CD4-positive, alpha-beta T cell treated with Interleukin-2 at 100 ng/mL for 4 hours (primary cell): ENCODE data around the gene TRPM4.
"Not testable (repeated sequence)": the region's sequence is repeated elsewhere in the genome, so short reads cannot be mapped to it uniquely, and the experiment has no call there.

Experiments
- DNase-seq: peaks from one replicate; pipeline ENCODE4 v3.0.0-alpha.2; 2020; ENCODE audit warnings: low spot score

Gene TRPM4

DNA sequence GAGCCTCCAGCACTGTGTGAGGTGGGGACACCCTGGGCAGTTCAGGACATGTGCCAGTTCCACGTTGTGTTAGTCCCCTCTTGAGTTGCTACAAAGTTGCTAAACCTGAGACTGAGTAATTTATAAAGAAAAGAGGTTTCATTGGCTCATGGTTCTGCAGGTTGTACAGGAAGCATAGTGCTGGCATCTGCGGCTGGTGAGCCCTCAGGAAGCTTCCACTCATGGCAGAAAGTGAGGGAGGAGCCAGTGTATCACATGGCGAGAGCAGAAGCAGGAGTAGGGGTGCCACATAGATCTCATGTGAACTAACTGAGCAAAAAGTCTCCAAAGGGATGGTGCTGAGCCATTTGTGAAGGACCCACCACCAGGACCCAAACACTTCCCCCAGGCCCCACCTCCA lies 33.2 kb downstream of the TRPM4 start:
- DNase-seq = no peak

DNA sequence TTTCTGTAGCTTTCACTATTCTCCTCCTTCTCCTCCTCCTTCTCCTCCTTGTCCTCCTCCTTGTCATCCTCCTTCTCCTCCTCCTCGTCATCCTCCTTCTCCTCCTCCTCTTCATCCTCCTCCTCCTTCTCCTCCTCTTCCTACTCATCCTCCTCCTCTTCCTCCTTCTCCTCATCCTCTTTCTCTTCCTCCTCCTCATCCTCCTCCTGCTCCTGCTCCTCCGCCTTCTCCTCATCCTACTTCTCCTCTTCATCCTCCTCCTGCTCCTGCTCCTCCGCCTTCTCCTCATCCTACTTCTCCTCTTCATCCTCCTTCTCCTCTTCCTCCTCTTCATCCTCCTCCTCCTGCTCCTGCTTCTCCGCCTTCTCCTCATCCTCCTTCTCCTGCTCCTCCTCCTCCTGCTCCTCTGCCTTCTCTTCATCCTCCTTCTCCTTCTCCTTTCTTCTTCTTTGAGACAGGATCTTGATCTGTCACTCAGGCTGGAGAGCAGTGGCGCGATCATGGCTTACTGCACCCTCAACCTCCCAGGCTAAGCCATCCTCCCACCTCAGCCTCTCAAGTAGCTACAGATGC lies 36.3 kb downstream of the TRPM4 start:
- DNase-seq = no peak

DNA sequence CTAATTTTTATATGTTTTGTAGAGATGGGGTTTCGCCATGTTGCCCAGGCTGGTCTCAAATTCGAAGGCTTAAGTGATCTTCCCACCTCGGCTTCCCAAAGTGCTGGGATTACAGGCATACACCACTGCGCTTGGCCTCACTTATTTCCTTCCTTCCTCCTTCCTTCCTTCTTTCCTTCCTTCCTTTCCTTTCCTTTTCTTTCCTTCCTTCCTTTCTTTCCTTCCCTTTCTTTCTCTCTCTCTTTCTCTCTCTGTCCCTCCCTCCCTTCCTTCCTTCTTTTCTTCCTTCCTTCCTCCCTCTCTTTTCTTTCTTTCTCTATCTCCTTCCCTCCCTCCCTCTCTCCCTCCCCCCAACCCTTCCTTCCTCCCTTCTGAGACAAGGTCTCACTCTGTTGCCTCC lies 36.8 kb downstream of the TRPM4 start:
- DNase-seq = no peak

DNA sequence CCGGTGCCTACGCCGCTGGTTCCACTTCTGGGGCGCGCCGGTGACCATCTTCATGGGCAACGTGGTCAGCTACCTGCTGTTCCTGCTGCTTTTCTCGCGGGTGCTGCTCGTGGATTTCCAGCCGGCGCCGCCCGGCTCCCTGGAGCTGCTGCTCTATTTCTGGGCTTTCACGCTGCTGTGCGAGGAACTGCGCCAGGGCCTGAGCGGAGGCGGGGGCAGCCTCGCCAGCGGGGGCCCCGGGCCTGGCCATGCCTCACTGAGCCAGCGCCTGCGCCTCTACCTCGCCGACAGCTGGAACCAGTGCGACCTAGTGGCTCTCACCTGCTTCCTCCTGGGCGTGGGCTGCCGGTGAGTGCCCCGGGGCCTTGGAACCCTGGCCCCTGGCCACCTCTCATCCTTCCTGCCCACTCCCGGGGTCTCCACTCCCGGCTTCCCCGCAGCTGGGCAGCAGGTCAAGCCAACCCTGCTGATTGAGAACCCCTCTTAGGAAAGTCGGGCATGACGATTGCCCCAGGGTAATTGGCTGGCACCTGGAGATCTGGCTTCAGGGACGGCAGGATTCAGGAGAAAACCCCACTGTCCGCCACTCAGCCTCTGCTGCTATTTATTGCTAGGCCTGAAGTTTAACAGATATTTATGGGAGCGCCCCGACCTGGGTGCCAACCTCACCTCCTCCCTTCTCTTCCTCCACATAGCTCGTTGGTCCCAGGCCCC lies 39.1 kb downstream of the TRPM4 start:
- DNase-seq = no peak

DNA sequence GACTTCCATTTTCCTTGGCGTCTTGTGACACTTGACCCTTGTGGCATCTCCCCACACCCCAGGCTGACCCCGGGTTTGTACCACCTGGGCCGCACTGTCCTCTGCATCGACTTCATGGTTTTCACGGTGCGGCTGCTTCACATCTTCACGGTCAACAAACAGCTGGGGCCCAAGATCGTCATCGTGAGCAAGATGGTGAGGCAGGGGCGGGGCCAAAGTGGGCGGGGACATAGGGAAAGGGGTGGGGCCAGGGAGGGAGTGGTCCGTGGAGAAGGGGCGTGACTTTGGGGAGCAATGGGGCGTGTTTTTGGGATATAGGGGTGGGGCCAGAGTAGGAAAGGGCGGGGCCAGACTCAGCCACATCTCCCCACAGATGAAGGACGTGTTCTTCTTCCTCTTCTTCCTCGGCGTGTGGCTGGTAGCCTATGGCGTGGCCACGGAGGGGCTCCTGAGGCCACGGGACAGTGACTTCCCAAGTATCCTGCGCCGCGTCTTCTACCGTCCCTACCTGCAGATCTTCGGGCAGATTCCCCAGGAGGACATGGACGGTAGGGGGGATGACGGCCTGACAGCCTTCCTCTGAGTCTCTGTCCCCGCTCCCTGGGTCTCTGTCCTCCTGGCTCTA lies 42.8 kb downstream of the TRPM4 start:
- no peak for DNase-seq

GRCh38 chr19:49201042-49201441 lies 43.5 kb downstream of the TRPM4 start:
- DNase-seq = no peak

GRCh38 chr19:49205114-49205513 lies 47.5 kb downstream of the TRPM4 start:
- DNase-seq = no peak

- not testable (repeated sequence) for DNase-seq
Observed at GRCh38 chr19:49209502-49209901, 51.9 kb downstream of the TRPM4 start.

- peak; percentile 13 for DNase-seq
Observed at GRCh38 chr19:49210108-49210900, 52.7 kb downstream of the TRPM4 start.

DNA sequence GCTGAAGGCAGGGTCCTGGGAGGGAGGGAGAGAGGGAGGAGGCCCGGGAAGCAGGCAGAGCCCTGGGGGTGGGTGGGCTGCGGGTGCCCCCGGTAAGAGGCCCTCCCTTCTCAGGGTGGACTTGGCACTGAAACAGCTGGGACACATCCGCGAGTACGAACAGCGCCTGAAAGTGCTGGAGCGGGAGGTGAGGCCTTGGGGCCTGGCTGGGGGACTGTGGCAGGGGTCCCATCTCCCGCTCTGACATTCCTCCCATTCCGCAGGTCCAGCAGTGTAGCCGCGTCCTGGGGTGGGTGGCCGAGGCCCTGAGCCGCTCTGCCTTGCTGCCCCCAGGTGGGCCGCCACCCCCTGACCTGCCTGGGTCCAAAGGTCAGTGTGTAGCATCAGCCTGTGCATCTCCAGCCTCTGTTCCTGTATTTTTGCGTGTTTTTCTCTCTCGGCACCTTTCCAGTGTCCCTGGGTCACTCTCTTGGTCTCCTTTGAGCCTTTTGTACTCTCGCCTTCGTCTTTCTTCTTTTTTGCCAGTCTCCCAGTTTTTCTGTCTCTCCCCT lies 53.4 kb downstream of the TRPM4 start:
- DNase-seq = no peak

DNA sequence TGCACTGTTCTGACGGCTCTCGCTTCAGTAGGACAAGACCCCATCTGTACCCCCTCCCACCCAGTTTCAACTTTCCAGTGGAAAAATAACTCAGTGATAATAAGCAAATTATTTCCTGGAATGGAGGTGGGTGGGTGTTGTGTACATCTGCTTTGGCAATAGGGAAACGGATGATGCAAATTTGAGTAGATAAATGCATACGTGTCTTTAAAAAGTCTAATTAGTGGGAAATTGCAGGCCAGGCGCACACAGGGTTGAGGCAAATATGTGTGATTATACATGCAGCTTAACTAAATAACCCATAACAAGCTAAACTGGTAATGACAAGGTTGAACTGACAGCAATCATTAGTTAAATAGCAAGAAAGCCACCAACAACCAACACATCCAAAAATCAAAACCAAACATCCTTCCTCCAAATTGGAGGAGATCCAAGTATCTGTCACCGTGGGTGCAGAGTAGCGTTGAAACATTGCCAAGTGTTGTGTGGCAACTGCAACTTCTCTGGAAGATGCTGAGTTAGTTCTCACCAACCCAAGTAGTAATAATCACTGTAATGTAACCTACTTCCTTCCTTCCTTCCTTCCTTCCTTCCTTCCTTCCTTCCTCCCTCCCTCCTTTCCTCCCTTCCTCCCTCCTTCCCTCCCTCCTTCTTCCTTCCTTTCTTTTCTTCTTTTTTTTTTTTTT lies 54.6 kb downstream of the TRPM4 start:
- no peak for DNase-seq

DNA sequence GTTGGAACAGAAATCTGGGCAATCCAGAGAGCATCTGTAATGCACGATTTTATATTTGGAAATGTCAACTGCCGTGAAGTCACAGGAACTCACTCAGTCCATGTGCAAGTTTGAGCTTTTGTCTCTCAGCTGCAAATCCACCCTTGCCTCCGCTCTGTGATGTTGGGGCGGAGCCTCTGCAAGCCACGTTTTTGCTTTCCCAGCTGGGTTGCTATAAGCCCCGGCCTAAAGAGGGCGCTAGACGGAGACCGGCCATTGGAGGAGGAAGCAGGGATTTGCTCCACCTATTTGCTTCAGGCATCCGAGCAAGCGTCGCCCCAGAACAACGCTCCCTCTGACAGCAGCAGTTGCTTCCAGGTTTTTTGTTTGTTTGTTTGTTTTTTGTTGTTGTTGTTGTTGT lies 56.2 kb downstream of the TRPM4 start:
- no peak for DNase-seq

DNA sequence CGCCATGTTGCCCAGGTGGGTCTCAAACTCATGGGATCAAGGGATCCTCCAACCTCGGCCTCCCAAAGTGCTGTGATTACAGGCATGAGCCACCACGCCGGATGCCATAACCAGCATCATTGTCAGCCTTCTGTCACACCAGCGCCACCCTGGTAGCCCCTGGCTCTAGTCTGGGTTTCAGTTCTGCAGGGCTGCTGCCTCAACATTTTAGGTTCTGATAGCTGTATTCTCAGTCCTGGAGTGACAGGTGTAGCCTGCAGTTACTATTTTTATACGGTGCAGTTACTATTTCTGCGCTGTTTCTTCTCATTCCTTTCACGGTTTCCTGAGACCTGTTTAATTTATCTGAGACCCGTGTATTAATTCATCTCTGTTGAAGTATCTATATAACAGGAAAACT lies 57.1 kb downstream of the TRPM4 start:
- no peak for DNase-seq

DNA sequence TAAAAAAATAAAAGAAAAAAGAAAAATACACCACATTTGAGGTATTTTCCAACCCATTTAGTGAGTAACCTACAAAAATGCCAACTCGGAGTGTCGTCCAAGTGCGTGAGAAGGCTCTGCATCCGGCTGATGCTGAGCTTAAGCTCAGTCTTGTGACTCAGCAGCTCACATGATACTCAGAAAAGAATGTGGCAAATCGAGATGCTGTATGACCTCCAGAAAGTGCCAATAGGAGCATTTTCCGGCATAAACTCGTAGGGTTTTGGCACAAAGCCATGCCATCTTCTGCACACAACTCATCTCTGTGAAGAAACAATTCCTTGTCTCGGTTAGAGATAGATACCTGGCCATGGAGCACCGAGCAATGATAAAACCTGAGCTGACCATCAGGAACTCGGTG lies 58.5 kb downstream of the TRPM4 start:
- no peak for DNase-seq

GRCh38 chr19:49217382-49217781 lies 59.8 kb downstream of the TRPM4 start:
- DNase-seq = no peak

- DNase-seq = no peak
Observed at GRCh38 chr19:49222011-49222410, 64.4 kb downstream of the TRPM4 start.

DNA sequence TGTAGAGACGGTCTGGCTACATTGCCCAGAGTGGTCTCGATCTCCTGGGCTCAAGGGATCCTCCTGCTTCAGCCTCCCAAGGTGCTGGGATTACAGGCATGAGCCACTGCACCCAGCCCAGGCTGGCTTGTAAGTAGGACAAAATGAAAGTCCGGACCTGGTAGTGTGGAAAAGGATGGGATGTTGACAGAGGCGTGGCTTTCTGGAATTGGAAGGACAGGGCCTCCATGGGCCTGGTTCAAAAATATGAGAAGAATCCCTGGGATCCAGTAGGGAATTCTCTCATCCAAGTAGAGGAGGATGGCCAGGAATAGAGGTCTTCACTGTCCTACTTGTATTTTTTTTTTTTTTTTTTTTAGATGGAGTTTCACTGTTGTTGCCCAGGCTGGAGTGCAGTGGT lies 64.9 kb downstream of the TRPM4 start:
- DNase-seq = no peak

DNA sequence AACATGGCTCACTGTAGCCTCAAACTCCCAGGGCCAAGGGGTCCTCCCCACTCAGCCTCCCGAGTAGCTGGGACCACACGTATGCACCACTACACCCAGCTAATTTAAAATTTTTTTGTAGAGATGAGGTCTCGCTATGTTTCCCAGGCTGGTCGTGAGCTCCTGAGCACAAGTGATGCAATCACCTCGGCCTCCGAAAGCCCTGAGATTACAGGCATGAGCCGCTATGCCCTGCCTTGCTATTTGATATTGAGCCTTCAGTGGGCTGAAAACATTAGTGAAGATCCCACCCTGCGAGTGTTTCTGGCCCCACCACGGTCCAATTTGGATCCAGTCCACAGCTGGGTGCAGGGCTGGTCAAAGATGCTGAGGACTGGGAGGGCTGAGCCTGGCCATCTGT lies 65.9 kb downstream of the TRPM4 start:
- no peak for DNase-seq

DNA sequence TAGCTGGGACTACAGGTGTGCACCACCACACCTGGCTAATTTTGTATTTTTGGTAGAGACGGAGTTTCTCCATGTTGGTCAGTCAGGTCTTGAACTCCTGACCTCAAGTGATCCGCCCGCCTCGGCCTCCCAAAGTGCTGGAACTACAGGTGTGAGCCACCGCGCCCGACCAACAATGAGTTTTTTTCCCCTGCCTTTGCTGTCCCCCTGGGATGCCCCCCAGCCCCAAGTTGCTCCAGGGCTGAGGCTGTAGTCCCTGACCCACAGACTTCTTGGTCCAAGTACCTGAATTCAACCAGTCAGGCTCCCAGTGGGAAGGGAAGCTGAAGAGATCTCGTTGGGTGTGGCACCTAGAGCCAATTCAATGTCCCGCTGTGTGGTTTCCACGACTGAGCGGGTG lies 66.8 kb downstream of the TRPM4 start:
- not testable (repeated sequence) for DNase-seq

DNA sequence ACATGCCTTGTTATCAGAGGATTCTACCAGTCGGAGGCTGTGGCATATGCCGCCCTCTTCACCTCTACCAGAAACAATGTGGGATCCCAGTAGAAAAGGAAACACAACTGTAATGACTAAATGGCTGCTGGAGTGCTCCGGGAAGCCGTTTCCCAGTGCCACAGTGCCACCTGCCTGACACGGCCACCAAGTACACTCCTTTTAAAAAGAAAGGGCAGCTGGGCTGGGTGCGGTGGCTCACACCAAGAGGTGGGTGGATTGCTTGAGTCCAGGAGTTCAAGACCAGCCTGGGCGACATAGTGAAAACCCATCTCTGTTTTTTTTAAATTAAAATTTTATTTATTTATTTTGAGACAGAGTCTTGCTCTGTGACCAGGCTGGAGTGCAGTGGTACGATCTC lies 67.3 kb downstream of the TRPM4 start:
- DNase-seq = no peak

- DNase-seq = no peak
Observed at GRCh38 chr19:49229416-49229815, 71.8 kb downstream of the TRPM4 start.

GRCh38 chr19:49231389-49231788 lies 73.8 kb downstream of the TRPM4 start:
- peak; percentile 10 for DNase-seq
